Left renal cortex interstitium (tissue), 4 donors: ENCODE data around the gene SP9. TPM values are rescaled to one million over a fixed set of nuclear protein-coding genes. Genes with fewer than 3 reads are reported as not detected.
A peak's percentile ranks its signal among the peaks of the same experiment; 100 is the strongest.

ENCODE experiments used
- DNase-seq, 4 donors: peaks; one replicate each; pipeline ENCODE4 v3.0.0-alpha.2; 2013; ENCODE audit warnings: low read depth in 4 of 4, low spot score in 2 of 4, missing footprints in 1 of 4
- polyA plus RNA-seq, 4 donors: library from polyadenylated mRNA; unstranded; fragments of 120-200 nt; gene quantifications; one replicate each; pipeline ENCODE4 v1.2.1, GENCODE V29; 2013; ENCODE audit not compliant: insufficient read length in 4 of 4

Gene SP9
- not detected for polyA plus RNA-seq

DNA sequence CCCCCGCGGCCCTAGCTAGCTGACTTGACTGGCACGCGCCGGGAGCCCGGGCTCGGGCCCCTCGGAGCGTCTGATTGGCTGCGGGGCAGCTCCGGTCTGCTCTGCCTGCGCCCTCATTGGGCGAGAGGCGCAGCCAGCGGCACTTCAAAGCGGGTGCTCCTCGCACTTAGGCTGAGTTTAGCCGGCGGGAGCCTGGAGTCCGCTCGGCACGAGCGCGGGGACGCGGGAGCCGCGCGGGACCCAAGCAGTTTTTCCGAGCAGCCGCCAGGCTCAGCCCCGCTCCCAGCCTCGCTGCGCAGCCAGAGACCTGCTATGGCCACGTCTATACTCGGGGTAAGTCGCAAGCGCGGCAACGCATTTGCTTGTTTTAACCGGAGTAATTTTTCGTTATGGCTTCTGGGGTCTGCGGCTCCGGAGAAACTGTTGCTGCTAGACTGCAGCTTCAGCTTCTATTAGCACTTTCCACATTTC, at the start of gene SP9:
Gene SP9, plus strand, starts transcription at position 174 of the 471 bp plus-strand sequence. Its CDS starts 139 bp downstream, at position 313.
- peak in 3 of 4 donors; percentile 49 to 52 (median 50) for DNase-seq

- DNase-seq = no peak
Observed at GRCh38 chr2:174286172-174286571, 48.6 kb upstream of the SP9 start.

DNA sequence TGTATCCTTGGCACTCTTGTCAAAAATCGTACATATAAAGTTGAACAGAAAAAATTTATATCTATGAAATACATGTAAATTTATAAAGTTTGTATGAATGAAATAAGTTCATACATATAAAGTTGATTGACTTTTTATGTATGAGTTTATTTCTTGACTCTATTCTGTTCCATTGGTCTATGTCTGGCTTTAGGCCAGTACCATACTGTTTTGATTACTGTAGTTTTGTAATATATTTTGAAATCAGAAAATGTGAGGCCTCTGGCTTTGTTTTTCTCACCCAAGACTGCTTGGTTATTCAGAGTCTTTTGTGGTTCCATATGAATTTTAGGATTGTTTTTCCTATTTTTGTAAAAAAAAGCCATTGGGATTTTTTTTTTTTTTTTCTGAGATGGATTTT, 41.8 kb upstream of the SP9 start:
- no peak for DNase-seq

DNA sequence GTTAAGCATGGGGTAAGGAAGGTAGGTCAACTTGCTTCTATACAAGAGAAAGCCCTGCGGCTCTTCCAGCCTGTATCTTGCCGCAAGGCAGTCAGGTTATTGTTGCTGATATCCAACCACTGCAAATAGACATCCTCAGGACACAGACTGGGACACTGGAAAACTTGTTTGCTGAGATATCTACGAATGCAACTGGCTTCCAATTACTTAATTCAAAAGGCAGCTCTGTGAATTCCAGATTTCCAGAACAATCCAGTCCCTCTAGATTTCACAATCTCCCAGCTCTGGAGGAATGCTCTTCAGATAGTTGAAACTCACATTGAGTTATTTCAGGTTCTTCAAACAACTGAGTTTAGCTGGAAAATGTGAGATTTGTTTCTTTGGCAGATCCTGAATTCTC, 34.6 kb upstream of the SP9 start:
- no peak for DNase-seq

DNA sequence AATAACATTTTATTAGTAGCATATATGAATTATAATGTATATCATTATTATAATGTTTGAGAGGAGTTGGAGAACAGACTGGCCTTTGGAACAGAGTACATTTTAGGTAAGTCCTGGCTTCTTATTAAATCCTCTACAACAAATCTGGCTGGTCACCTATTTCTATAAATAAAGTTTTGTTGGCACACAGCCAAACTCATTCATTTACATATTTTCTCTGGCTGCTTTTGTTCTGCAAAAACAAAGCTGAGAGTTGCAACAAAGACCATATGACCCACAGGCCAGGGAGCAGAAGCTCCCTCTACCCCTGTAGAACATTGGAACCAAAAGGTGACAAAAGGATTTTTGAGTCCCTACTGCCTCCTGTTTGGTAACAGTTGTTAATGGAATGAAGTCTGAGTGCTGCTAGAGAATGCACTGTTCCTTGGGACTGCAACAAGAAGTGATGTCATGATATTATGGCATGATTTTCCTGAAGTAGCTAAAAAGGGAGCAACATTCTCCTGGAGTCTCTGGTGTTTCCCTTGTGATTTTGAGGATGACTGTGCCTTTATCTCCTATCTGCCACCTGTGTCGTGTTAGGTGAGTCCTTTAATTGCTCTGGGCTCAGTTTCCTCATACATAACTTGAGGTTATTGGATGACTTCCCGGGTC, 22.0 kb upstream of the SP9 start:
- DNase-seq = no peak

DNA sequence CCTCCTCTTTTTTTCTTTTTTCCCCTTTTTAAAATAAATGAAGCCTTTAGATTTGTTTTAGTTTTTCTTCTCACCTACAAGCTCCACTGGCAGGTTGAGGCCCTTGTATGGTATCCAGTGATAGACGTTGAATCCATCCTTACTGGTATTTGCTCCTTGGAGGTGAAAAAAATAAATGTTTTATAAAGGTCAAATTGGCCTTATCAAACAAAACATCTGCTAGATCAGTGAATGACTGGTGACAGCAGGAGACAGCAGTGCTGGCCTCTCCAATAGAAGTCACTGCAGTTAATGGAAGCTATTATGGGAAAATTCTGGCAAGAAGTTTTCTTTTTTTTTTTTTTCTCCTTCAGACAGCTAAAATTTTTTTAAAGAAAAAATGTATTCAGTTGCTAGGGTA, 12.6 kb upstream of the SP9 start:
- no peak for DNase-seq

GRCh38 chr2:174322746-174323145, 12.0 kb upstream of the SP9 start:
- no peak for DNase-seq

DNA sequence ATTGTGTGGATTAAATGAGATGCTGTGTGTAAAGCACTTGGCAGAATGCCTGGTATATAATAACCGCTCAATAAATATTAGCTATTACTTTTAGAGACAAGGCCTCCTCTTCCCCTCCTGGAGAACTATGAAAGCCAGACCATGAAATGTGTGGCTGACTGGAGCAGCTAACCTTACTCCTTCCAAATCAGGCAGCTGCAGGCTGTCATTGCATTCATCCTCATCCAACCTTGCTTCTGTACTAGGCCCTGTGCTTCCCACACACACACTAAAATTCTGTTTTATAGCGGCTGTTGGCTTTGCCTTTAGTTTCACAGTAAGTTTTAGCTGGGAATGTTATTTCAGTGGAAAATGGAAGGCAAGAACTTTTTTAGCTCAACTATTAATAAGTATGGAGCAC, 10.2 kb upstream of the SP9 start:
- DNase-seq = no peak

DNA sequence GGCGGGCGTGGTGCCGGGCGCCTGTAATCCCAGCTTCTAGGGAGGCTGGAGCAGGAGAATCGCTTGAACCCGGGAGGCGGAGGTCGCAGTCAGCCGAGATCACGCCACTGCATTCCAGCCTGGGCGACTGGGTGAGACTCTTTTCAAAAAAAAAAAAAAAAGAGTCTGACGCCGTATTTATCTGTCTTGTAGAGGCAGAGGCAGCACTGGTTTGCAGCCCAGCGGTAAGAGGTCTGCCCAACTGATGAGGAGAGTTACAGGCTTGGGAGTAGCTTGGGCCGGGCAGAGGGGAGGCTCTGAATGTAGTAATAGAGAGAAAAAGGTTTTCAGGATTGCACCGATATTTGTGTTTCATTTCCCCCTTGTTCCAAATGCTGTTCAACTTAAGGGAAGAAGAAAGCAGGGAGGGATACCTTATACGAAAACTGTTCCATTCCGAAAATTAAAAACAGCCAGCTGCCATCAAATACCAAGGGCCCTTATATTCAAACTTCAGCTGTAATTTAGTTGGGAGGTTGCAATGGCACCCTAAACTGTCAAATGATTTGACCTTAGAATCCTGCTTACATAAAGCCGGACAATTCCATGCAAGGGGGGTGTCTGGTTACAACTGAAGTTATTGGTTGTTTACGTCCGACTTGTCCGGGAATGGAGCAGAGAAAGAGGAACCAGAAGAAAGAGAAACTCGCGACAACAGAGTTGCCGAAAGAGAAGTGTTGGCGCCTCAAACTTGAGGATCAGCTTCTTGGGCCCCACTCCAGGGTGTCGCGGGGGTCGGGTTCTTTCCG, 9.2 kb upstream of the SP9 start:
- DNase-seq = peak in 2 of 4 donors; percentile 51 to 73

- DNase-seq = peak in 2 of 4 donors; percentile 9 to 36
Observed at GRCh38 chr2:174326161-174327020, 8.4 kb upstream of the SP9 start.

- peak in 1 of 4 donors; percentile 8 for DNase-seq
Observed at GRCh38 chr2:174327021-174327840, 7.5 kb upstream of the SP9 start.

DNA sequence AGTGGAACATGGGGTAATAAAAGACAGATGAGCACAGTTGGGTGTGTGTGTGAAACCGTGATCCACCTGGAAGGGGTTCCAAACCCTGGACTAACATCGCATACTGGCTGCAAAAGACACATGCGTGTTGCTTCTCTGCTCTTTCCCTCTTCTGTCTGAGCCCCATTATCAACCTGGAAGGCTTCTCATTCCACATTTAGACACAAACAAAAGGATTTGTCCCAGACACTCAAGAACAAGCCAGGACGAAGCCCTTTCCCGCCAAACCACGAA, 7.0 kb upstream of the SP9 start:
- DNase-seq = peak in 1 of 4 donors; percentile 3

GRCh38 chr2:174328114-174328960, 6.4 kb upstream of the SP9 start:
- peak in 3 of 4 donors; percentile 19 to 46 (median 27) for DNase-seq

DNA sequence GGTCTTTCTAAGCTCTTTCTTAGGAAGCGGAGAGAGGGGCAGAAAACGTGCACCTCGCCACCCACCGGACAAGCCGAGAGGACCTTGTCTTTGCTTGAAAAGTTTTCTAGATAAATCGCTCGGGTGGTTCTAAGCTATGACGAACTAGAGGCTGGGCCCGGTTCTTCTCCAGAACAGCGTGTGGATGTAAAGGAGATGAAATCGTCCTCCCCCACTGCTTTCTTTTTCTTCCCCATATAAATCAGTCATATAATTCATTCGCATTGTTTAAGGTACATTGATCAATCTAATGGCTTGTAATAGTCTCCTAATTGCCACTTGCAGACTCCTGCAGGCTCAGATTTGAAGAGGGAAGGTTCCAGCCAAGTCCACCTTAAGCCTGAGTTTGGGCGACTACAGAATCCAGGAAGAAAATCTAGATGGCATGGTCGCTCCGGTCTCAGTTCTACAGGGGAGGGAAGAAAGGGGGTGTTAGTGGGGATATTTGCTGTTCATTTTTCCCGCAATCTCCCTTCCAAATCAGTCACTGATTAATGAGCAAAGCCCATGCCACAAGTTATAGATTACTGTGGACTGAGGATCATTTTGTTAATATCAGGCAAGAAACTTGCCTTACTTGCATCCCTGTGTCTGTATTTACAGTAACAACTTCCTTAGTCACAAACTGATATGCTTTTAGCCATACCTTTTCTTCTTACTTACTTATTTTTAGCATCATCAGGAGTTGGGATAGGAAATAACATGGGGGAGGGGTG, 5.6 kb upstream of the SP9 start:
- DNase-seq = peak in 2 of 4 donors; percentile 1 to 11

- peak in 2 of 4 donors; percentile 7 to 10 for DNase-seq
Observed at GRCh38 chr2:174330945-174331594, 3.7 kb upstream of the SP9 start.

DNA sequence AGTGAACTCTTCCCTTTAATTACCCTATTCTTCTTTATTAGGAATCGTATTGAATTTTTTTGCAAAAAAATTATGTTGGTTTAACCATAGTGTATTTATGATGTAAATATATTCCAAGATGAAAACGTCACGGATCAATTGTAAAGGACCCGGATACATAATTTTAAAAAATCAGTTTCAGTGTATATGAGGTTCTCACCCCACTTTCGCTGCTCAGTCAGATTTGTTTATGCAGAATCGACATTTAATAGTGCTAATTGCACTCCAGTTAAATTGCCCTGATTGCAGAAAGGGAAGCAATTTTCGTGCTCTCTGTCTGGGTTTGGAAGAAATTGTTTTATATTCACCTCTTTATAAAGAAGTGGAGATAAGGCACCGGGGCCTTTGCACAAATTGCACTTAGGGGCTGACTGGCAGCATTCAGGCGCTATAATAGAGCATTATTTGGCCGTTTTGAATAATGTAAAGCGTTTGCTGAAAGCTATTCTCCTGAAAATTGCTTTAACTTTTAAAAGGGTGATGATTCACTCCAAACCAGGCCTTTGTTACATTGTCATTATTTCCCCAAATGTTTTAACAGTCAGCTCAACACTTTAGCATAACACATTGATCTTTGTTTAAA, 3.0 kb upstream of the SP9 start:
- peak in 1 of 4 donors; percentile 45 for DNase-seq

DNA sequence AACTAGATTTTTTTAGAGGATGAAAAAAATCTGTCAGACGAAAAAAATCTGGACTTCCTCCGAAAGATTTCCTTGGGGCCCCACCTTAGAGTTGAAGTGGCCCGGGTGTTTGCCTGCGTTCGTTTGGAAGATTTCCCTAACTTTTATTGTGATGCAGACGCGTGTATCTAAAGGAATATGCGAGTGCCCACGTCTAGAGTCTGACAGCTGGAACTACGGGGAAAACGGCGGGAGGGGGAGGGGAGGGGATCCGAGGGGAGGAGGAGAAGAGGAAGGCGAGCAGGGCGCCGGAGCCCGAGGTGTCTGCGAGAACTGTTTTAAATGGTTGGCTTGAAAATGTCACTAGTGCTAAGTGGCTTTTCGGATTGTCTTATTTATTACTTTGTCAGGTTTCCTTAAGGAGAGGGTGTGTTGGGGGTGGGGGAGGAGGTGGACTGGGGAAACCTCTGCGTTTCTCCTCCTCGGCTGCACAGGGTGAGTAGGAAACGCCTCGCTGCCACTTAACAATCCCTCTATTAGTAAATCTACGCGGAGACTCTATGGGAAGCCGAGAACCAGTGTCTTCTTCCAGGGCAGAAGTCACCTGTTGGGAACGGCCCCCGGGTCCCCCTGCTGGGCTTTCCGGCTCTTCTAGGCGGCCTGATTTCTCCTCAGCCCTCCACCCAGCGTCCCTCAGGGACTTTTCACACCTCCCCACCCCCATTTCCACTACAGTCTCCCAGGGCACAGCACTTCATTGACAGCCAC, 2.4 kb upstream of the SP9 start:
- DNase-seq = peak in 2 of 4 donors; percentile 12 to 31
